NOMO-1 treated with DMSO at 0.1 percent for 48 hours (cell line): Measurements from ENCODE around the gene FUT8.
A peak's percentile ranks its signal among the peaks of the same experiment; 100 is the strongest.
"Not testable (repeated sequence)": the region's sequence is repeated elsewhere in the genome, so short reads cannot be mapped to it uniquely, and the experiment has no call there.

ENCODE experiments used
- DNase-seq: peaks from one replicate; lab custom pipeline; 2025; ENCODE audit not compliant: unreplicated experiment; lab: John Stamatoyannopoulos, UW

FUT8 gene

DNA sequence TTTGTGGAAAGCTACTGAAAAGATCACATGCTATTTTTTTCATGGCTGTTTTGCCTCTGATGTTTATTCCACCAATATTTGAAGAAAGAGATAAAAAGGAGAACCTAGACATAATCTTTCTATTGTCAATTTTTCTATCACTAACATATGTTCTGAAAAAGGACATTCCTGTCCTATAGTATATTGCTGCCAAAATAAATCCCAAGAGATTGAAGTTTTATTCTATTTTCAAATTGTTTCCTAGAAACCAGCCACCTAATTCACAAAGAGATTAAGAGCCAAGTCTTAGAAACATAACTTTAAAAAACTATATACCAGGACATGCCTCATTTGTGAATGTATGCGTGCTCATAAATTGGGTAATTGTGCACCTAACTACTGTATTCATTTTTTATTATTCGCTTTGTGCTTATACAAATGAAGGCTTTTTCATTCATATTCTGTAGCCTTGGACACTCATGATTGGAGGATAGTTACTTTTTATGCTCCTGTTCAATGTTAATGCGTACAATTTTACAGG lies 200.7 kb downstream of the FUT8 start:
- DNase-seq: no peak

DNA sequence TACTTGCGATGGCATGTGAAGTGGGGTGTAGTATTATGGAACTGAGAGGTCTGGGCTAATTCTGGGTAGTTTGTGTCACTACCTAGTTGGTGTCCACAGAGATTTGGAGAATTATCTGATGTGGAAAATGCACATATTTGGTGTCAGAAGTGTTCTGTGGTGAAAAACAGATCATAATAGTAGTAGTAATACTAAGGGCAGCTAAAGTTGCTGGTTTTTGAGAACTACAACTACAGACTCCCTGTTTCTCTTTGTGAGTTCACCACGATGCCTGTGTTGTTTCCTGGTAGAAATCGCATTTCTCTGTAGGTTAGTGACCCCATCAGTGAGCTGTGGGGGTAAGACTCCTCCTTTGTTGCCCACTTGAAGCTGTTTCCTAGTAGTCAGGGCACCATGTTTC lies 206.5 kb downstream of the FUT8 start:
- DNase-seq: no peak

DNA sequence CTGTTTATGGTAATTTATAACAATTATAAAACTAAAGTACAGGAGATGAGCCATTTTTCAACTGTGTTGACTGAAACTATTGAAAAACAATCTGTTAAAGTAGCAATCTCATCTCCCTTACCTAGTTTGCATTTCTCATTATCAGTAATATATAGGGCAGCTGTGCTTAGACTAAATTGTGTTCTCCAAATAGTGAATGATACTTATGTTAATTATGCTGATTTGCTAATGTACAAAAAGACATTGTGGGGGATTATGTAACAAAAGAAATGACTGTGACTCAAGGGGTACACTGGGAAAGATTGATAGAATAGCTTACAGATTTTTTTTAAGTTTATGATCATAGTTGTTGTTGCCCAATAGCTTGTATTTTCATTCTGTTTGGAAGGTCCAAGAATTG lies 207.7 kb downstream of the FUT8 start:
- peak; percentile 30 for DNase-seq

DNA sequence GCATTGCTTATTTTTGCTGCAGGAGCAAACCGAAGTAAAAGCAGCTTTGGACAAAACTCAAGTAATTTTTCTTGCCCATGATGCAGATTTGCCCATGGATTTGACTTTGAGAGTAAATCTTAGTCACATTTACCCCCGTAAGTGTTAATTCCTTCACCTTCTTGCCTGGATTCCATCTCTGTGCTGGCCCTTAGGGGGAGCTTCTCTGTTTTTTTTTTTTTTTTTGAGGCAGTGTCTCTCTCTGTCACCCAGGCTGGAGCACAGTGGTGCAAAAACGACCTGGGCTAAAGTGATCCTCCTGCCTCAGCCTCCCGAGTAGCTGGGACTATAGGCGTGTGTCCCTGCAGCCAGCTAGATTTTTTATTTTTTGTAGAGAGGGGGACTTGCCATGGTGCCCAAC lies 210.2 kb downstream of the FUT8 start:
- DNase-seq: no peak

DNA sequence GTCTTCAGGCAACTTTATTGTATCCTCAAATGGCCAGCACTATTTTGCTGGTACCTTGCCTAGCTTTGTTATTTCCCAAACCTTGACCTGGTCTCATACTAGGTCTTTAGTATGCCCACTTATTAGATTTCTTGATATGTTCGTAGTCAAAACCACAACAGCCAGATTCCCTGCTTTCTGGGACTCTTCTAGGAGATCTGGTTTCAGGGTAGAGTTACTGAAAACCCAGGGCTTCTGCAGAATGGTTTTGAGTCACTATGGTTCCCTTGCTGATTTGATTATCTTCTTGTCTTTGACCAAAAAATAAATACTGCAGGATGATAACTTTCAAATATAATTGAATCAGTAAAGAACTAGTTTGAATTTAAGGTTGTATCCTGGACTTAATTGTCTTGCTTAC lies 211.2 kb downstream of the FUT8 start:
- DNase-seq: no peak

DNA sequence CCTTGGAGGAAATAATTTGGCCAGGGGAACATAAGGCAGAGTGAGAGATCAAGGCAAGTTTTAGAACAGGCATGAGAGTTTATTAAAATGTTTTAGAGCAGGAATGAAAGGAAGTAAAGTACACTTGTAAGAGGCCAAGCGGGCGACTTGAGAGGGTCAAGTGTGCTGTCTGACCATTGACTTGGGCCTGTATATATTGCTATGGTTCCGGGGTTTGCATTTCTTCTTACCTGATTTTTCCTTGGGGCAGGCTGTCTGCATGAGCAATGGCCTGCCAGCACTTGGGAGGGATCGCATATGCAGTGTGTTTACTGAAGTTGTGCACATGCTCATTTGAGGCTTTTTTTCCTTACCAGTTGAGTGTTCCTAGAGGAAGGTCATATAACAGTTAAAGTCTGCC lies 214.8 kb downstream of the FUT8 start:
- DNase-seq: no peak

DNA sequence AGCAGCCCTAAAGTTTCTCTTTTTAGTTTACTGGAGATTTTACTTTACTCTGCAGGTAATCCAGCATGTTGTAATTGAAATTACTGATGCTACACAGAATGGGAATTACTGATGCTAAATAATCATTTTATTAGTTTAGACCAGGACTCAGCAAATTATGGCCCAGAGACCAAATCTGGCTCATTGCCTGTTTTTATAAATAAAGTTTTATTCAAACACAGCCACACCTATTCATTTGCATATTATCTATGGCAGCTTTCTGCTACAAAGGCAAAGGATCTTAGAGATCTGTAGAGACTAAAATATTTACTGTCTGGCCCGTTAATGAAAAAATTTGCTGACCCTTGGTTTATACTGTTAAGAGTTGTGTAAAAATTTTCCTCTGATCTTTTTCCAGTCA lies 216.1 kb downstream of the FUT8 start:
- no peak for DNase-seq

DNA sequence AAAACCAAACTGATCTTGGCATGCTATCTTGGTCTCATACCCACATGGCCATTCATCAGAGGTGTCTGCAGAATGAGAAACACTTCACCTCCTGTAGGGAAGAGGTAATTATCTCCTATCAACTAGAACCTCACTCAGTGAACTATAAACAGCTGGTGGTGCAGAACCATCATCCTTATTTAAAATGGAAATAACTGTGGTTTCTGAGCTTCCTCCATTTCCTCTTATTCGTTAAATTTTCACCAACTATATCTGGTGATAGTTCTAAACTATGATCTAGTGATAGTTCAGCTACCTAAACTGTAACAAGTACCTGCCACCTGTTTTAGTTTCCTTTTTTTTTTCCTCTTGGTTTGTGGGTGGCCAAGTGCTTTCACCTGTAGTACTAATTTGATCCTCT lies 218.5 kb downstream of the FUT8 start:
- peak; percentile 8 for DNase-seq

DNA sequence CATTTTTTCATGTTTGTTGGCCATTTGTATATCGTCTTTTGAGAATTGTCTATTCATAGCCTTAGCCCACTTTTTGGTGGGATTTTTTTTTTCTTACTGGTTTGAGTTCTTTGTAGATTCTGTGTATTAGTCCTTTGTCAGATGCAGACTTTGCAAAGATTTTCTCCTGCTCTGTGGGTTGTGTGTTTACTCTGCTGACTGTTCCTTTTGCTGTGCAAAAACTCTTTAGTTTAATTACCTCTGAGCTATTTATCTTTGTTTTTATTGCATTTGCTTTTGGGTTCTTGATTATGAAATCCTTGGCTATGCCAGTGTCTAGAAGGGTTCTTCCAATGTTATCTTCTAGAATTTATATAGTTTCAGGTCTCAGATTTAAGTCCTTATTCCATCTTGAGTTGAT lies 220.0 kb downstream of the FUT8 start:
- DNase-seq: no peak

DNA sequence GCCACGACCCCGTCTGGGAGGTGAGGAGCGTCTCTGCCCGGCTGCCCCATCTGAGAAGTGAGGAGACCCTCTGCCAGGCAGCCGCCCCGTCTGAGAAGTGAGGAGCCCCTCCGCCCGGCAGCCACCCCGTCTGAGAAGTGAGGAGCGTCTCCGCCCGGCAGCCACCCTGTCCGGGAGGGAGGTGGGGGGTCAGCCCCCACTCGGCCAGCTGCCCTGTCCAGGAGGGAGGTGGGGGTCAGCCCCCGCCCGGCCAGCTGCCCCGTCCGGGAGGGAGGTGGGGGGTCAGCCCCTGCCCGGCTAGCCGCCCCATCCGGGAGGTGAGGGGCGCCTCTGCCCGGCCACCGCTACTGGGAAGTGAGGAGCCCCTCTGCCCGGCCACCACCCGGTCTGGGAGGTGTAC lies 221.1 kb downstream of the FUT8 start:
- not testable (repeated sequence) for DNase-seq

DNA sequence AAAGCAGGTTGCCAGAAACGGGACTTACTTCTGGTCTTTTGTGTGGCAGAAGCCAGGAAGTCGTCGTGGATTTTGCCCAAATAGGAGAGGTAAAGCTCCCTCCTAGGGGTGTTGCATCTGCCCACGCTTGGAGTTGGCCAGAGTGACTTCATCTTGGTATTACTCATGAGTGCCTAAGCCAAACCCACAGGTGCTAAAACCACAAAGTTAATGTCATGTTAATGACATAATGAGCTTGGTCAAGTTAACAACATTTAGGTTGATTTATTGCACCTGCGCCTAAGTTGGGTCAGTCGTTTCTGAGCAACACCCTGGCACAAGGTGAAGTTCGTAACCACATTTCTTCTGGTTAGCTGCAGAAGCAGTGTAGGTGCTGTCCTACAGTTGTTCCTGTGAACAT lies 225.2 kb downstream of the FUT8 start:
- DNase-seq: no peak

DNA sequence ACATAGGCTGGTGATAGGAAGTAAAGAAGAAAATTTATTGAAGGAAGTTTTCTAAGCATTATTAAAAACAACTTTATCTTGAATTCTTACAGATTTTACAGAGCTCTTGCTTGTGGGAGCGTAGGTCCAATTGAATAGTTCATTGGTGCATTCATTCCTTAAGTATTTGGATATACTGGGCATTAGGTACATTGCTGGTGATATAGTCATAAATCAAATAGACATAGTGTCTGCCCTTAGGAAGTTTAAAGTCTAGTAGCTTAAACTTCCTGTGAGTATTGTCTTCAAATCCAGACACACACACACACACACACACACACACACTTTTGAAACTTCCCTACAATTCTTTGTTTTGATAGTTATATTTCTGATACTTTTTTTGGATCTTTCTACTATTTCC lies 226.7 kb downstream of the FUT8 start:
- DNase-seq: no peak

DNA sequence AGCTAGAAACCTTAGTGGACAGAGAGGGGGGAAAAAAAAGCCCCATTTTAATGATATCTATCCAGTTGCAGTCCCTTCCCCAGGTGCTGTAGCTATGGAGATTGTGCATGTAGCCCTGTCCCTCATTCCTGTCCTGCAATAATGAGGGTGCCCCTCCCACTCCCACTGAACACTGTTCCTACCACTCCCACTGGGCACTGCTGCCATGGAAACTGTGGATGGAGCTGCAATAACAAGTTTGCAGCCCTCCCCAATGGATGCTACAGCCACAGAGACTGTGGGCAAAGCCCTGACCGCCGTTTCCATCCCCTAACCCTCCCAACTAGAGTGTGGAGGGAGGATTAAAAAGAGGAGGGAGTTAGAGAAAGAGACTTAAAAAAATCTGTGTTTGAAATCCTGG lies 238.3 kb downstream of the FUT8 start:
- no peak for DNase-seq

DNA sequence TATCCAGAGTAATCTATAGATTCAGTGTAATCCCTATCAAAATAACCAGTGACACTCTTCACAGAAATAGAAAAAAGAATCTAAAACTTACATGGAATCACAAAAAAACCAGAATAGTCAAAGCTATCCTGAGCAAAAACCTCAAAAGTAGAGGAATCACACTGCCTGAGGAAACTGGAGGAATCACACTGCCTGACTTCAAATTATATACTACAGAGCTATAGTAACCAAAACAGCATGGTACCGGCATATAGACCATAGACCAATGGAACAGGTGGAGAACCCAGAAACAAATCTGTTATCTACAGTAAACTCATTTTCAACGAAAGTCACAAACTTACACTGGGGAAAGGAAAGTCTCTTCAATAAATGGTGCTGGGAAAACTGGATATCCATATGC lies 244.0 kb downstream of the FUT8 start:
- DNase-seq: no peak

DNA sequence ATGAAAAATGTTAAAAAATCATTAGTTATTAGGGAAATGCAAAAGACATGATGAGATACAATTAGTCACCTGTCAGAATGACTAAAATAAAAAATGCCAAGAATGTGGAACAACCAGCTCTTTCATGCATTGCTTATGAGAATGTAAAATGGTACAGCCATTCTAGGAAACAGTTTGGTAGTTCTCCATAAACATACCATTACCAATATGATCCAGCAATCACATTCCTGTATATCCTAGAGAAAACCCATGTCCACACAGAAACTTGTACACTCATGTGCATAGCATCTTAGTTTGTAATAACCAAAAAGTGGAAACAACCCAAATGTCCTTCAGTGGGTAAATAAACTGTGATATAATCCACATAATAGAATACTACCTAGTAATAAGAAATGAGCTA lies 245.7 kb downstream of the FUT8 start:
- DNase-seq: no peak

DNA sequence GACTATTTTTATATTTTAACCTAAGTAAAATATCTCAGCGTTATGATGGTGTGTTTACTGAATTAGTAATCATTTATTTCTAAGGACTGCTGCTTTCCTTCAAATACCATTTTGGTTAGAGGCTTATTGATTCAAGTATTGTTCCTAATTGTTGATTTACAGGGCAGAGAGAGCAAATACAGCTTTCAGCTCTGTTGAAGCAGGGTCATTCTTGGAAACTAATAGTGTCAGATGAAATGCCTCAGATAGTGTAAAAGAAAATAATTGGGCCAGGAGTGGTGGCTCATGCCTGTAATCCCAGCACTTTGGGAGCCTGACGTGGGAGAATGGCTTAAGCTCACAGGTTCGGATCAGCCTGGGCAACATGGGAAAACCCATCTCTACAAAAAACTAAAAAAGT lies 249.3 kb downstream of the FUT8 start:
- DNase-seq: no peak

DNA sequence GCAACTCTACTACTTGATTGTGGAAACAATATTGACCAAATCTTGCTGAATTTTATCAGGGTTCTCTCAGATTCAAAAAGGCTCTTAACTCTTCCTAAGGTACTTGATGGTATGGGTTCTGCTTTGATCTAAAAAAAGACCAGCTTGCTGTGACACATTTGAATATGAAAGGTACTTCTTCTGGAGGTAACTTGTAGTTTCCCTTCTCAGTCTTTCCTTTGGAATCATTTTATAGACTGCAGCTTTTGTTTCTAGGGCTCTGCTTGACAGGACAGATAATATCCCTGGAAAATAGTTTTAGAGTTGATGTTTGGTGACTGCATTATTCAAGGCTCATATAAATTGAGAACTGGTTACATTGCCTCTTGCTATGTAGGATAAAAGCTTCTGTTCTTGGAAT lies 251.9 kb downstream of the FUT8 start:
- DNase-seq: no peak

DNA sequence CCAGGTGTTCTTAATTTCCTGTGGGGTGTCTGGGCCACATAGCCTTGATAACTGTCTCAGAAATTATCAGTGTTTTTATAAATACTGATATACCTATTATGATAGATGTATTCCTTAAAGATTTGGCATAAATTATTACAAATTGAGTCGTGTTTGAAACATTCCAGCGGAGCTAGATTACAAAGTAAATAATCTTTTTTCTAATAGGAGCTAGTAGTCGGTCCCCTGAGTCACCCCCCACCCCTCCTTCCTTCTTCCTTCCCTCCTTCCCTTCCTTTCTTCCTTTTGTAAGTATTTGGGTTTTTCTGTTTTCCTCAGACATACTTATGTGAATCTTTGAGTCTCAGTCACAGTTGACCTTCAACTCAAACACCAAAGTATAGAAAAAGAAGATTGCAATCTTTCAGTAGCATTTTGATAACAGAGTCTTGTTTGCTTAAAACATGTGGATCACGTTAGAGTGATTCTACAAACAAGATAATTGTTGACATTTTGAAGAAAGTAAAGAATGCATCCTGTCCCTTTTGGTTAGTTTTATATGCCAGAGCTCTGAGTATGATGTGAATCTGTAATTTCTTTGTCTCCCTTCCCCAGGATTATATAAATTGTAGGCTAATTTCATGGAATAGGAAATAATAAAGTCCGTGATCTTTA lies 264.0 kb downstream of the FUT8 start:
- no peak for DNase-seq

DNA sequence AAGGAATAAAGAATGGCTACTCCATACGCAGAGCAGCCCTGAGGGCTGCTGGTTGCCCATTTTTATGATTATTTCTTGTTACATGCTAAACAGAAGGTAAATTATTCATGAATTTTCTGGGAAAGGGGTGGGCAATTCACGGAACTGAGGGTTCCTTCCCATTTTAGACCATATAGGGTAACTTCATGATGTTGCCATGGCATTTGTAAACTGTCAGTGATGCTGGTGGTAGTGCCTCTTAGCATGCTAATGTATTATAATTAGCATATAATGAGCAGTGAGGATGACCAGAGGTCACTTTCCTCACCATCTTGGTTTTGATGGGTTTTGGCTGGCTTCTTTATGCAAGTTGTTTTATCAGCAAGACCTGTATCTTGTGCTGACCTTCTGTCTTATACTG lies 273.0 kb downstream of the FUT8 start:
- no peak for DNase-seq

DNA sequence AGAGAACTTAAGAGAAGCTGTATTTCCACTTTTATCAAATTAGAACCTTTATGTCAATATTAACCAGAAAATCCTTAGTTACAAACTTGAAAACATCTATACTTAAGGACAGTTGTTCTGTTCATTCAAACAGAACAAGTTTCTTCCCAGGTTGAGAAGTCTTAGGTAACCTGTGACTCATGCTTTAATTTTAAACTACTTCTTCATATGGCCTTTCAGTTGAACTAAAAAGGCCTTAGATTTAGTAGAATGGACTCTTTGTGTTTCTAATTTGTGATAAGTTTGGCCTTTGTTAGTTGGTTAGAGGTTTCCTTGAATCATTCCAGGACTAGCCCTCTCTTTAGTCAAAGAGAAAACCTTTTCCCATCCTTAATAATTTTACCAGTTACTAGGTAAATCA lies 274.2 kb downstream of the FUT8 start:
- DNase-seq: peak; percentile 30

DNA sequence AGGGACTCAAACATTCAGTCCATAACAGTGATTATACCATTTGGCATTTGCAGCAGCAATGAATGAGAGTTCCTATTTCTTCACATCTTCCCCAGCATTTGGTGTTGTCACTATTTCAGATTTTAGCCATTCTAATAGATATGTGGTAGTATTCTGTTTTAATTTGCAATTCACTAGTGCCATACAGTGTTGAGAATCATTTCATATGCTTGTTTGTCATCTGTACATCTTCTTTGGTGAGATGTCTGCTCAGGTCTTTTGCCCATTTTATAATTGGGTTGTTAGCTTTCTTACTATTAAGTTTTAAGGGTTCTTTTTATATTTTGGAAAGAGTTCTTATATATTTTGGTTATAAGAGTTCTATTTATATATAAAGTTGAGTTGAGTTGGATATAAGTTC lies 276.5 kb downstream of the FUT8 start:
- DNase-seq: no peak

DNA sequence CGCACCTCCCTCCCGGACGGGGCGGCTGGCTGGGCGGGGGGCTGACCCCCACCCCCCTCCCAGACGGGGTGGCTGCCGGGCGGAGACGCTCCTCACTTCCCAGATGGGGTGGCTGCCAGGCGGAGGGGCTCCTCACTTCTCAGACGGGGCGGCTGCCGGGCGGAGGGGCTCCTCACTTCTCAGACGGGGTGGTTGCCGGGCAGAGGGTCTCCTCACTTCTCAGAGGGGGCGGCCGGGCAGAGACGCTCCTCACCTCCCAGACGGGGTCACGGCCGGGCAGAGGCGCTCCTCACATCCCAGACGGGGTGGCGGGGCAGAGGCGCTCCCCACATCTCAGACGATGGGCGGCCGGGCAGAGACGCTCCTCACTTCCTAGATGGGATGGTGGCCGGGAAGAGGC lies 280.0 kb downstream of the FUT8 start:
- DNase-seq: not testable (repeated sequence)

DNA sequence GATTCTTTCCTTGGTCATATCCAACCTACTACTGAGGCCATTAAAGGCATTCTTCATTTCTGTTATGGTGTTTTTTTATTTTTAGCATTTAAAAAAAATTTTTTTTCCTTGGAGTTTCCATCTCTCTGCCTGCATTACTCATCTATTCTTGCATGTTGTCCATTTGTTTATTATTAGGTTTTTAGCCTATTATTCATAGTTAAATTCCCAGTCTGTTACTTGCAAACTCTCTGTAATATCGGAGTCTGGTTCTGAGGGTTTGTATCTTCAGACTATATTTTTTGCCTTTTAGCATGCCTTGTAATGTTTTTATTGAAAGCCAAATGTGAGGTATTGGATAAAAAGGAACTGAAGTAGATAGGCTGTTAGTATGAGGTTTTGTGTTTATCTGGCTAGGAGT lies 284.3 kb downstream of the FUT8 start:
- DNase-seq: no peak
